Neutrophil (primary cell): ENCODE results near the gene PRR5L.

ENCODE experiments used
- H3K27ac ChIP-seq: fragments of 200-600 bp; sonication (generic); 2 replicates; pipeline ENCODE4 v1.5.1; 2016; ENCODE audit warnings: mild to moderate bottlenecking, moderate library complexity
- H3K27me3 ChIP-seq: fragments of 200-600 bp; sonication (generic); 2 replicates; pipeline ENCODE4 v1.6.0; 2016; ENCODE audit warnings: mild to moderate bottlenecking
- H3K36me3 ChIP-seq: fragments of 200-600 bp; sonication (generic); 2 replicates; pipeline ENCODE4 v1.5.1; 2017
- H3K4me1 ChIP-seq, 2 experiments: fragments of 200-600 bp in 1 of 2; sonication (generic) in 1 of 2; 1 replicate in 1 of 2; 2 replicates in 1 of 2; pipeline versions ENCODE4 v1.5.1 to v1.6.1; 2013 to 2016; ENCODE audit warnings: low read depth in 1 of 2, low read length in 1 of 2, mild to moderate bottlenecking in 1 of 2, moderate library complexity in 1 of 2; ENCODE audit not compliant: control insufficient read depth in 1 of 2, insufficient read depth in 1 of 2
- H3K4me3 ChIP-seq, 2 experiments: fragments of 200-600 bp in 1 of 2; sonication (generic) in 1 of 2; 1 replicate in 1 of 2; 2 replicates in 1 of 2; pipeline ENCODE4 v1.5.1; 2013 to 2016; ENCODE audit warnings: low read depth in 1 of 2, low read length in 1 of 2, mild to moderate bottlenecking in 1 of 2, moderate library complexity in 1 of 2
- H3K9me3 ChIP-seq: fragments of 200-600 bp; sonication (generic); 2 replicates; pipeline ENCODE4 v1.5.1; 2016
- CTCF ChIP-seq: fragments of 200-600 bp; sonication (generic); IDR thresholded peaks from 2 replicates; pipeline ENCODE4 v1.5.1; 2016; ENCODE audit warnings: antibody characterized with exemption

Gene PRR5L

GRCh38 chr11:36271794-36272407 is 24.2 kb upstream of the PRR5L start:
- Histone ChIP-seq H3K4me1 (no peaks in the 10 kb centered on the region), H3K4me3 (no peak overlapping the region), H3K27ac (no peak overlapping the region), H3K36me3 (peaks cover 65% of the 10 kb centered on the region), H3K27me3 (no peaks in the 10 kb centered on the region), H3K9me3 (no peaks in the 10 kb centered on the region)
- TF ChIP-seq CTCF = no peak

DNA sequence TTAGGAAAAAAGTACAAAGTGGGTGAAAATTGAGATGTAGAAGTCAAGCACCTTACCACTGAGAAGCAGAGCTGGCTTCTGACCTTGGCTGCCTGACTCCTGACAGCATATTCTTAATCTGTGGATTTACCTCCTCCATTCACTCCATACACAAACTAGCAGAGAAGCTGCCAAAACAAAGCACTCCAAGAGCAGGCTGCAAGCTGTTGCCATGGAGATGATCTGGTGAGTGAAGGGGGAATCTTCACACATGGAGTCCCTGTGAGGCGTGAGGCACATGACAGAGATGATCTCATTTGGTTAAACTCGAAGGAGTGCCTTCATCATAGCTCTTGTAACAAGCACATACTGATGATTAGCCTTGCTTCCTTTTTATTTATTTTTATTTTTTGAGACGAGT is 23.0 kb upstream of the PRR5L start:
- Histone ChIP-seq H3K4me1 (no peaks in the 10 kb centered on the region), H3K27me3 (no peaks in the 10 kb centered on the region), H3K27ac (no peak overlapping the region), H3K9me3 (no peaks in the 10 kb centered on the region), H3K36me3 (peaks cover 76% of the 10 kb centered on the region), H3K4me3 (no peak overlapping the region)
- TF ChIP-seq CTCF = no peak

DNA sequence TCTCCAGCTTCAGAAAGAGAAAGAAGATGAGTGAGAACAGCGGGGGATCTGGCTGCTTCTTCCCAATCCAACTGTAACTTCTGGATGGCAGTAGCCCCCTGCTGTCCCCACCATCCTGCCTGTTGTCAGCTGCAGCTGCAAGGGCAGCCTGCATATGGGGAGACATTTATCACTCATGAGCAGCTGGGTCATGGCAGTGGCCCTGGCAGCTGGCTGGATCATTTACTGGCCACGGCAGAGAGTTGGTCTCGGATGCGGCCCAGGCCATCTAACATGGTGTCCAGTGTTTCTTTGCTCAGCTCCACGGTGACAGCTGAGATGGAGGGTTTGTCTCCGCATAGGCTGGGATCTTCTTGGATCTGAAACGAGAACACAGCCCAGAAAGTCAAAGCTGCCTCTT is 21.7 kb upstream of the PRR5L start:
- no peak for TF ChIP-seq CTCF
- Histone ChIP-seq H3K27me3 (no peaks in the 10 kb centered on the region), H3K4me1 (no peaks in the 10 kb centered on the region), H3K36me3 (peaks cover 87% of the 10 kb centered on the region), H3K4me3 (no peak overlapping the region), H3K9me3 (no peaks in the 10 kb centered on the region), H3K27ac (no peak overlapping the region)

GRCh38 chr11:36278531-36279282 is 17.4 kb upstream of the PRR5L start:
- Histone ChIP-seq H3K4me1 (peaks cover 2 to 3% of the 10 kb centered on the region in 2 experiments), H3K27ac (no peak overlapping the region), H3K4me3 (no peak overlapping the region), H3K9me3 (no peaks in the 10 kb centered on the region), H3K36me3 (peaks cover 53% of the 10 kb centered on the region), H3K27me3 (no peaks in the 10 kb centered on the region)
- TF ChIP-seq CTCF = no peak

GRCh38 chr11:36280531-36280930 is 15.6 kb upstream of the PRR5L start:
- no peaks in the 10 kb centered on the region for H3K9me3 ChIP-seq
- H3K4me3 ChIP-seq = no peak overlapping the region
- no peak overlapping the region for H3K27ac ChIP-seq
- peaks cover 9 to 11% of the 10 kb centered on the region in 2 experiments for H3K4me1 ChIP-seq
- no peaks in the 10 kb centered on the region for H3K27me3 ChIP-seq
- no peak for TF ChIP-seq CTCF
- peaks cover 37% of the 10 kb centered on the region for H3K36me3 ChIP-seq
